Small intestine (tissue), 7 donors: ENCODE measurements around the gene SLC25A51. TPM values are rescaled to one million over a fixed set of nuclear protein-coding genes. Genes with fewer than 3 reads are reported as not detected.

Experiments
- DNase-seq, 2 donors: peaks; one replicate each; pipeline versions ENCODE4 v3.0.0 to v3.0.0-alpha.2; 2013
- FAIRE-seq: peaks from 2 replicates; lab custom pipeline; 2012; peaks lifted over from hg19 to GRCh38; lab: Jason Lieb, UNC
- H3K27ac ChIP-seq, 3 donors: one replicate each; pipeline ENCODE4 v1.5.1; 2013; ENCODE audit warnings: low read length in 2 of 3, mild to moderate bottlenecking in 2 of 3, control low read depth in 1 of 3, inconsistent platforms in 1 of 3, low read depth in 1 of 3, moderate library complexity in 1 of 3
- H3K27me3 ChIP-seq, 3 donors: one replicate each; pipeline ENCODE4 v1.6.1; 2013; ENCODE audit warnings: low read length in 3 of 3, inconsistent platforms in 1 of 3; ENCODE audit not compliant: control insufficient read depth in 3 of 3, insufficient read depth in 3 of 3
- H3K36me3 ChIP-seq, 3 donors: one replicate each; pipeline ENCODE4 v1.6.1; 2013; ENCODE audit warnings: low read length in 3 of 3, inconsistent platforms in 1 of 3, low read depth in 1 of 3, mild to moderate bottlenecking in 1 of 3, moderate library complexity in 1 of 3; ENCODE audit not compliant: control insufficient read depth in 3 of 3, insufficient read depth in 2 of 3
- H3K4me1 ChIP-seq, 3 donors: one replicate each; pipeline ENCODE4 v1.6.1; 2013; ENCODE audit warnings: low read length in 2 of 3, inconsistent platforms in 1 of 3, low read depth in 1 of 3, mild to moderate bottlenecking in 1 of 3, moderate library complexity in 1 of 3; ENCODE audit not compliant: control insufficient read depth in 3 of 3, insufficient read depth in 2 of 3
- H3K4me3 ChIP-seq, 3 donors: one replicate each; pipeline ENCODE4 v1.5.1; 2013; ENCODE audit warnings: low read length in 3 of 3, control low read depth in 1 of 3, inconsistent platforms in 1 of 3, low read depth in 1 of 3, mild to moderate bottlenecking in 1 of 3, moderate library complexity in 1 of 3
- H3K9me3 ChIP-seq, 2 donors: one replicate each; pipeline ENCODE4 v1.6.1; 2013; ENCODE audit warnings: low read depth in 1 of 2, low read length in 1 of 2; ENCODE audit not compliant: control insufficient read depth in 2 of 2, insufficient read depth in 1 of 2
- WGBS, 3 donors: extraction: QIAGEN DNeasy Blood & Tissue Kit; methylation state at CpG; one replicate each; pipeline ENCODE4 v1.1.7; 2013; 5-methylcytosine and 5-hydroxymethylcytosine counted together
- polyA plus RNA-seq, 4 donors: library from polyadenylated mRNA; stranded (reverse) in 3 of 4; unstranded in 1 of 4; fragments of 200-250 nt in 3 of 4; fragments of 120-200 nt in 1 of 4; gene quantifications; one replicate each; pipeline versions ENCODE4 v1.2.1 to v1.2.3, GENCODE V29; 2013
- donor health status: healthy with polysubstance abuse.
- donor health status: control.
- donor health status: control.
- donor health status: Bipolar disorder and iron deficiency.
- donor health status: healthy.

Gene SLC25A51
- polyA plus RNA-seq, 4 donors: 9.2 to 20.0 (median 13.2) TPM

GRCh38 chr9:37947977-37948376 is 44.0 kb upstream of the SLC25A51 start:
- WGBS, 3 donors: 87 to 93% (median 90%) methylated on average over 9 of the region's 9 CpGs
- no peaks in the 10 kb centered on the region for H3K9me3 ChIP-seq
- no peak overlapping the region for H3K27ac ChIP-seq
- DNase-seq (no peak), FAIRE-seq (no peak)
- H3K4me3 ChIP-seq: no peak overlapping the region
- H3K27me3 ChIP-seq: no peaks in the 10 kb centered on the region
- peaks cover 3 to 97% (median 3%) of the 10 kb centered on the region in 3 donors for H3K36me3 ChIP-seq
- H3K4me1 ChIP-seq: peaks cover 0 to 8% (median 0%) of the 10 kb centered on the region in 3 donors

GRCh38 chr9:37947471-37947870 is 43.5 kb upstream of the SLC25A51 start:
- FAIRE-seq (no peak), DNase-seq (no peak)
- Histone ChIP-seq H3K9me3 (no peaks in the 10 kb centered on the region), H3K27me3 (no peaks in the 10 kb centered on the region), H3K4me1 (peaks cover 0 to 8% (median 0%) of the 10 kb centered on the region in 3 donors), H3K27ac (no peak overlapping the region), H3K36me3 (peaks cover 2 to 97% (median 3%) of the 10 kb centered on the region in 3 donors), H3K4me3 (no peak overlapping the region)
- 83 to 87% (median 85%) methylated on average over 7 of the region's 7 CpGs for WGBS, 3 donors

GRCh38 chr9:37946971-37947370 is 43.0 kb upstream of the SLC25A51 start:
- Histone ChIP-seq H3K4me3 (no peak overlapping the region), H3K27me3 (no peaks in the 10 kb centered on the region), H3K36me3 (peaks cover 0 to 96% (median 3%) of the 10 kb centered on the region in 3 donors), H3K9me3 (no peaks in the 10 kb centered on the region), H3K4me1 (peaks cover 0 to 8% (median 0%) of the 10 kb centered on the region in 3 donors), H3K27ac (no peak overlapping the region)
- no peak for FAIRE-seq
- WGBS, 3 donors: 87 to 93% (median 91%) methylated on average over 7 of the region's 7 CpGs
- no peak for DNase-seq

GRCh38 chr9:37946041-37946440 is 42.1 kb upstream of the SLC25A51 start:
- no peaks in the 10 kb centered on the region for H3K27me3 ChIP-seq
- peaks cover 0 to 8% (median 0%) of the 10 kb centered on the region in 3 donors for H3K4me1 ChIP-seq
- peaks cover 0 to 98% (median 0%) of the 10 kb centered on the region in 3 donors for H3K36me3 ChIP-seq
- H3K4me3 ChIP-seq: no peak overlapping the region
- H3K9me3 ChIP-seq: no peaks in the 10 kb centered on the region
- H3K27ac ChIP-seq: no peak overlapping the region
- DNase-seq (no peak), FAIRE-seq (no peak)
- 90 to 100% (median 92%) methylated on average over 8 of the region's 8 CpGs for WGBS, 3 donors

GRCh38 chr9:37944671-37945481 is 40.9 kb upstream of the SLC25A51 start:
- H3K36me3 ChIP-seq: peaks cover 0 to 94% (median 0%) of the 10 kb centered on the region in 3 donors
- no peak overlapping the region for H3K27ac ChIP-seq
- no peaks in the 10 kb centered on the region for H3K9me3 ChIP-seq
- DNase-seq (no peak), FAIRE-seq (no peak)
- WGBS, 3 donors: 85 to 91% (median 90%) methylated on average over 9 of the region's 9 CpGs
- no peak overlapping the region for H3K4me3 ChIP-seq
- peaks cover 0 to 19% (median 0%) of the 10 kb centered on the region in 3 donors for H3K4me1 ChIP-seq
- H3K27me3 ChIP-seq: no peaks in the 10 kb centered on the region

GRCh38 chr9:37944266-37944650 is 40.3 kb upstream of the SLC25A51 start:
- Histone ChIP-seq H3K27ac (no peak overlapping the region), H3K36me3 (peaks cover 0 to 94% (median 0%) of the 10 kb centered on the region in 3 donors), H3K4me1 (peaks cover 0 to 25% (median 0%) of the 10 kb centered on the region in 3 donors), H3K9me3 (no peaks in the 10 kb centered on the region), H3K4me3 (no peak overlapping the region), H3K27me3 (no peaks in the 10 kb centered on the region)
- FAIRE-seq: no peak
- no peak for DNase-seq
- WGBS, 3 donors: 82 to 90% (median 82%) methylated on average over 7 of the region's 7 CpGs

GRCh38 chr9:37943345-37944265 is 39.7 kb upstream of the SLC25A51 start:
- H3K27me3 ChIP-seq: no peaks in the 10 kb centered on the region
- FAIRE-seq (no peak), DNase-seq (no peak)
- no peak overlapping the region for H3K4me3 ChIP-seq
- 66 to 69% (median 67%) methylated on average over 12 of the region's 12 CpGs for WGBS, 3 donors
- H3K36me3 ChIP-seq: peaks cover 0 to 96% (median 0%) of the 10 kb centered on the region in 3 donors
- H3K27ac ChIP-seq: no peak overlapping the region
- peaks cover 0 to 30% (median 0%) of the 10 kb centered on the region in 3 donors for H3K4me1 ChIP-seq
- H3K9me3 ChIP-seq: no peaks in the 10 kb centered on the region
